B cell (primary cell): ENCODE results near the gene XRCC3.

Source experiments
- CTCF ChIP-seq: fragments of 200-600 bp; IDR thresholded peaks from one replicate; pipeline ENCODE4 v1.8.0; 2022; ENCODE audit warnings: antibody characterized with exemption, mild to moderate bottlenecking
- EZH2 ChIP-seq: IDR thresholded peaks from 2 replicates; pipeline ENCODE4 v1.6.1; 2012; ENCODE audit warnings: borderline replicate concordance, low read depth, mild to moderate bottlenecking, moderate library complexity, low read length; ENCODE audit not compliant: insufficient read depth, poor library complexity, severe bottlenecking

- TF ChIP-seq EZH2 (no peak), CTCF (no peak)
Observed at GRCh38 chr14:103671911-103672310, 43.3 kb downstream of the XRCC3 start.
